Right kidney (tissue), 1 donor: Measurements from ENCODE around the gene PRPF40B.

ENCODE experiments used
- DNase-seq: peaks from one replicate; pipeline ENCODE4 v3.0.0-alpha.2; 2016

Gene PRPF40B

GRCh38 chr12:49689237-49689636 is 65.9 kb downstream of the PRPF40B start:
- DNase-seq, result no peak

GRCh38 chr12:49689785-49690184 is 66.4 kb downstream of the PRPF40B start:
- DNase-seq, result no peak

GRCh38 chr12:49692851-49693250 is 69.5 kb downstream of the PRPF40B start:
- DNase-seq, result no peak

GRCh38 chr12:49693931-49694444 is 70.6 kb downstream of the PRPF40B start:
- no peak for DNase-seq
